Epithelial cell of esophagus (primary cell): ENCODE results near the gene DMGDH.

Experiments
- DNase-seq: peaks from one replicate; pipeline ENCODE4 v3.0.0; 2010; ENCODE audit warnings: low read depth
- H3K4me3 ChIP-seq: 2 replicates; pipeline ENCODE4 v1.5.1; 2011; ENCODE audit warnings: mild to moderate bottlenecking, low read length, control low read depth
- TF ChIP-seq, protein P1 (sequence below): IDR thresholded peaks from 2 replicates; pipeline ENCODE4 v1.5.1; 2011; ENCODE audit warnings: low read depth, mild to moderate bottlenecking, low read length, control low read depth, inconsistent platforms; ENCODE audit not compliant: insufficient read depth; ENCODE audit errors: missing control alignments

Gene DMGDH

DNA sequence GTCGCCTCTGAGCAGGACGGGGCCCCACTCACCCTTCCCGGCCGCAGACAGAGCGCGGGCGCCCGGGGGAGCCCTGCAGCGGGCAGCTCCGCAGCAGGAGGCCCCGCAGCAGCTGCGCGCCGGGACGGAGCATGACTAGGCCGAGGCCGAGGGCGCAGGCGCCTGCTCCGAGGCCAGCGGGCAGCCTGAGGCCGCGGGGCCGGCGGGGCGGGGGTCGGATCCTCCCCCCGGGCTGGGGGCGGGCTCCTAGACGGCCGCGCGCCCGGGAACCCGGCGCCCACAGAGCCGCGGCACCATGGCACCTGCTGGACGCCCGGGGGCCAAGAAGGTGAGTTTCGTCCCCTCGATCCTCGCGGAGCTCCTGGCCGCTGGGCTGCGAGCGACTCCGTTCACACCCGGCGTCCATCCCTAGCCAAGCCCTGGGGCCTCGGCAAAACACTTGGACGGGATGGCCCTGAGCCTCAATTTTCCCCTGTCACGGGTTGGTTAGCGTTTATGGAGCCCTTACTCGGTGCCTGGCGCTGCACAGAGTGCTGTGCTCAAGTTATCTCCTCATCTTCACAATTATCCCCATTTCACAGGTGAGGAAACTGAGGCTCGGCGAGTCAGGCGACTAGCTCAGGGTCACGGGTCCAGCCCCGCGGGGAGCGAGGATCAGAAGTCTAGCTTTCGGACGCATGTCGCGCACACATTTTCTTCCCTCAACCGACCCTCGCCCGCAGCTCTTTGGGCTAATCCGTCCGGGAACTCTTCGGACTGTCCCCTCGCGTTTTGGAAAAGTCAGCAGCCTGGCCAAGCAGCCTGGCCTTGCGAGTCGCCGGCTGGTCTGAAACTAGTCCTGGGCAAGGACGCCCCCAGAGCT lies at the start of gene DMGDH, which contains the start of gene BHMT2:
TSS of gene DMGDH (minus strand) at position 187 of the 862 bp plus-strand sequence. CDS start at position 133, 54 bp downstream.
TSS of gene BHMT2 (plus strand) at position 280 of the 862 bp plus-strand sequence. CDS start at position 296, 16 bp downstream.
- TF ChIP-seq, protein P1, sequence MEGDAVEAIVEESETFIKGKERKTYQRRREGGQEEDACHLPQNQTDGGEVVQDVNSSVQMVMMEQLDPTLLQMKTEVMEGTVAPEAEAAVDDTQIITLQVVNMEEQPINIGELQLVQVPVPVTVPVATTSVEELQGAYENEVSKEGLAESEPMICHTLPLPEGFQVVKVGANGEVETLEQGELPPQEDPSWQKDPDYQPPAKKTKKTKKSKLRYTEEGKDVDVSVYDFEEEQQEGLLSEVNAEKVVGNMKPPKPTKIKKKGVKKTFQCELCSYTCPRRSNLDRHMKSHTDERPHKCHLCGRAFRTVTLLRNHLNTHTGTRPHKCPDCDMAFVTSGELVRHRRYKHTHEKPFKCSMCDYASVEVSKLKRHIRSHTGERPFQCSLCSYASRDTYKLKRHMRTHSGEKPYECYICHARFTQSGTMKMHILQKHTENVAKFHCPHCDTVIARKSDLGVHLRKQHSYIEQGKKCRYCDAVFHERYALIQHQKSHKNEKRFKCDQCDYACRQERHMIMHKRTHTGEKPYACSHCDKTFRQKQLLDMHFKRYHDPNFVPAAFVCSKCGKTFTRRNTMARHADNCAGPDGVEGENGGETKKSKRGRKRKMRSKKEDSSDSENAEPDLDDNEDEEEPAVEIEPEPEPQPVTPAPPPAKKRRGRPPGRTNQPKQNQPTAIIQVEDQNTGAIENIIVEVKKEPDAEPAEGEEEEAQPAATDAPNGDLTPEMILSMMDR: no peak
- DNase-seq: peak; percentile 24
- peak within 1 kb of the TSS; percentile 16 for H3K4me3 ChIP-seq

DNA sequence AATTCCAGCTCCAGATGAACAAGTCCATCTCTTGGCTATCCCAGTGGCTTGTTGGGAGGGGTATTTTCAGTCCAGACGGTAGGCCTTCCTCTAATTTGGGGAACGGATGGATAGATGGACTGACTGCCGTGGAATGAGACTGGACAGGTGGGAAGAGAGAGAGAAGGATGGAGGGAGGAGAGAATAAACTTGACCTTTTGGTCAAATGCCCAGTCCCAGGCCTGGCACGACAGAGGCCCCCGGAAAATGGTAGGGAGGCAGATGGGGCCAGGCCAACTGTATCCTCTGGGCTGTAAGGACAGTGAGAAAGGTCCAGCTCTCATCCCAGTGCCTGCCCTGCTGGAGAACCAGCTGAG lies 43.2 kb upstream of the DMGDH start:
- no peak for DNase-seq
- H3K4me3 ChIP-seq: no peak overlapping the region
- TF ChIP-seq, protein P1: no peak

DNA sequence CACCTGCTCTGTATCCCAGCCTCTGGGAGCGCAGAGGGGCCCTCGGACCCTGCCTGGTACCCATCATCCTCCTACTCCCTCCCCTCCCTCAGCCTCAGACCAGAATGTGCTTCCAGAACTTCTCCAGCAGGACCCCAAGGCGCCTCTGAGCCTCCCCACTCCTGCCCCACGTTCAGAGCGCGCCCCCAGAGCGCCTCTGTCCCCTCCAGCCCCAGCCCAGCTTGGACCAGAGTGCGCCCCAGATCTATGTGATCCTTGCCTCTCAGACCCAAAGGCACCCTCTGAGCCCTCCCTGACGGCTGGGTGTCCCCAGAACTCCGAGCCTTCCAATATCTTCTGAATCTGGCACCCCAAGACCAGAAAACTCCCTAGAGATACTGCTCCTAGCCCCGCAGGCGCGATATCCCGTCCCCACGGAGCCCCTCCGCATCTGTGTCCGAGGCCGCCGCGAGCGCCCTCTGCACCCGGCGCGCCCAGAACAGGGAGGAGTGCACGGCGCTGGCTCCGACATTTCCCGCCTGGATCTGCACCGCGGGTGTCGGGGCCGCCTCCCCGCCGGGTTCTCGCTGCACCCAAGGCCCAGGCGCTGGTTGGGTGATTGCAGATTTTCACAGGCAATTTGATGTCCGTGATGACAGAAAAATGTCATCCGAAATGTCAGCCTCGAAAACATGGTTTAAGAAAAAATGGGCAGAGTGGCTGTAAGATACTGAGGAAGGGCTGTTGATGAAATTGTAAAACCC lies 42.7 kb upstream of the DMGDH start:
- no peak overlapping the region for H3K4me3 ChIP-seq
- TF ChIP-seq, protein P1: no peak

DNA sequence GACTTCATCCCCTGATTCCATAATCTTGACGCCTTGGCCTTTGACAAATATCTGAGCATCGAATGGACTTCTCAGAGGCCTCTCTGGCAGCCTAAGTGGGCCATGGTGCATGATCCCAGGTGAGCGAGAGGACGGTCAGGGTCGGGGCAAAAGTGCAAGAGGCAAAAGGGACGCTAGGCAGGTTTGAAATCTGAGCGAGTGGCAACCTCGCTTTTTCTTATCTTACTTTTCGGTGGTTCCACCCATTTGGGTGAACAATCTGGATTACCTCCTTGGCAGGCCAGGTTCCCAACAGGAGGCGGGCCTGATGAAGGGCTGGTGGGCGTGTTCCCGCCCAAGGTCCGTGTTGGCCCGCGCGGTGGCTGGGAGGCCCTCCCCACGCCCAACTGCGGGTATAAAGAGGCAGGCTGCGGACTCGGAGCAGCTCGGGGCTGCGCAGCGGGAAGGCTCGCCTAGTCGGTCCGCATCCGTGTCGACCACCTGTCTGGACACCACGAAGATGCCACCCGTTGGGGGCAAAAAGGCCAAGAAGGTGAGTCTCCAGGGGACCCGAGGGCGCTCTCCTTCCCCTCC lies 42.0 kb upstream of the DMGDH start, which contains the start of gene BHMT:
TSS of gene BHMT (plus strand) at position 423 of the 573 bp plus-strand sequence. CDS start at position 500, 77 bp downstream.
- DNase-seq: no peak
- TF ChIP-seq, protein P1: no peak
- no peak within 1 kb of the TSS for H3K4me3 ChIP-seq

More for the DNA sequence above, 42.7 kb upstream of the DMGDH start:
- no peak for DNase-seq

DNA sequence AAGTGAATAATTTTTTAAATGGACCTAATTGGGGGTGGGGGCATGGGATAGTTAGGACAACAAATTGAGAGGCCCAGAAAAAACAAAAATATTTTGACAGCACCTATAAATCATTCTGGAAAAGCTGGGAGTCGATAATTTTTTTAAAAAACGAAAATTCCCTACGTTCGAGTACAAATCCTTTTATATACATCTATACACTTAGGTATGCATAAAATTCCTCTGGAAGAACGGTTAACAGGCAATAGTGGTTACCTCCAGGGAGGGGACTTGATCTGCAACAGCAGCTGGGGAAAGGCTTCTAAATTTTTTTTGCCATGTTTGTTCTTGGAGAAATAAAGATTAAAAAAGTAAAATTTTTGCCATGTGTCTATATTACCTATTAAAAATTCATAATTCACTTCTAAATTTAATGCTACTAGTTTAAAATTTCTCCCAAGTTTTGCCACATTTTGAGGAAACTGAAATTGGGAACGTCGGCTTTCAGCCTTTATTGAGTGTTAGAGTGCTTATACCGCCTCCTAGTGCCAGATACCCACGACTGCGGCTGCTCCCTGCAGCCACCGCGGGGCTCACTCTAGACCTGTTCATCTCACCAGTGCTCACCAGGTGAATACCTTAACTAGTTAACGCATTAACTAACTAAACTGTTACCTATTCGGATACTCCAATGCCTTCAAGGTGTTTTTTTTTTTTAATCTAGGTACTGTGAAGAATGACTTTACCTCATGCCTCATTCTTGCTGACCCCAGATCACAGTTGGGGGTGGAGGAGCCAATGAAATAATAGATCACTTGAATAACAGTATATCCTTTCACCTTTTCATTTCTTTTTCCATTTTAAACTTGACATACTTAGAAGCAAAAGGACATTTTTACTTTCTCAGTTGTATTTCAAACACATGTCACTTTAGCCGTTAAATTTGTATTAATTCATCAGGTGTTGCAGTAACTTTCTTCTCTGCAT lies 40.3 kb upstream of the DMGDH start:
- no peak overlapping the region for H3K4me3 ChIP-seq
- peak; percentile 35 for DNase-seq
- TF ChIP-seq, protein P1: peak; percentile 41

DNA sequence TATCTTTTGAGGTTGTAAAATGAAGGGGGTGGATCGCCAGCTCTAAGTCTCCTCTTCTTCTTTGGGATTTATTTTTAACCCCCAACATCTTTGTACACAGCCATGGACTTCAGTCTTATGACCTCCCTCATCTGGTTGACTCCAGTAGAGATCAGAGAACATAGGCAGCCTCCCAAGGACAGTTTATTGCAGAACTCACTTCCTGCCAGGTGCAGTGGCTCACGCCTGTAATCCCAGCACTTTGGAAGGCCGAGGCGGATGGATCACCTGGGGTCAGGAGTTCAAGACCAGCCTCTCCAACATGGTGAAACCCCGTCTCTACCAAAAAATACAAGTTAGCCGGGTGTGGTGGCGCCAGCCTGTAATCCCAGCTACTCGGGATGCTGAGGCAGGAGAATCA lies 39.3 kb upstream of the DMGDH start:
- no peak overlapping the region for H3K4me3 ChIP-seq
- TF ChIP-seq, protein P1: no peak
- no peak for DNase-seq
